Measurements from ENCODE around the gene ABCA3. TPM values are rescaled to one million over a fixed set of nuclear protein-coding genes. Genes with fewer than 3 reads are reported as not detected.

ABCA3 gene
- total RNA-seq, 1 donor from 2014 or later, result 39.0 TPM

DNA sequence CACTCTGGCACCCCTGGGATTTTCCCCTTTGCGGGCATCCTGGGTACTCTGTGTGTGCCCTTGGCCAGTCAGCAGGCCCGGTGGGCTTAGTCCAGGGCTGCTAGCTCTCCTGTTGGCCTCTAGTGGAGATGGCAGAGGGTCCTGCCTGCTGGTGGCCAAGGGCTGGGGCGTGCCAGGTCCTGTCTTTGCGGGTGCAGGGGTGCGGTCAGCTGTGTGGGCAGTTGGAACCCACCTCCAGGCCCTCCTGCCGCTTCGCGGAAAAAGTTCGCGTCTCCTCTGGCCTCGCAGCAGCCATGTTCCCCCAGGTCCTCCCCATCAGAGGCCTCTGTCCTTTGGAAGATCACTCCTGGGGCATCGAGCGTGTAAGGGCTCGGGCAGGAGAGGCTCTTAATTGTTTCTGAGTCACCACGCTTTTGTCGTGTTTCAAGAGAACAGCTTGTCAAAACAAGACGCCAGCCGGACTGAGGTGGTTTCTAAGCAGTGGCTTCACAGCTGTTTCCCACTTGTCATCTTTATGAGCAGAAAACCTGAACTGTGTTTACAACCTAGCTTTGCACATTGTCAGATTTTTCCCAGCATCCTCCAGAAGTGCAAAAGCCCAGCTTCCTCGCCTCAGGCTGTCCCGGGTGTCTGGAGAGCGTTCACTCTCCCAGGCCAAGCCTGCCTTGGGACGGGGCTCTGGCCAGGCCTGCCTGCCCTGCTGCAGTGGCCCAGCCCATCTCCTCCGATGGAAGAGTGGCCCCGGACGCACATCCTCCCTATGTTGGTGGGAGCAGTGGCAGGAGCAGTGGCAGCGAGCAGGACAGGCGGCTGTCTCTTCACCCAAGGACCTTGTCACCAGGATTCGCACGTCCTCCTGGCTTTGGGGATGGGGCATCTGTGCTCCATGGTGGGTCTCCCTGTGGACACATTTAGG lies 109.3 kb downstream of the ABCA3 start:
- intact Hi-C loops (cut with DNase I), result no loop called here
- ATAC-seq (no peak), DNase-seq (ENCODE audit: low spot score) (no peak)

DNA sequence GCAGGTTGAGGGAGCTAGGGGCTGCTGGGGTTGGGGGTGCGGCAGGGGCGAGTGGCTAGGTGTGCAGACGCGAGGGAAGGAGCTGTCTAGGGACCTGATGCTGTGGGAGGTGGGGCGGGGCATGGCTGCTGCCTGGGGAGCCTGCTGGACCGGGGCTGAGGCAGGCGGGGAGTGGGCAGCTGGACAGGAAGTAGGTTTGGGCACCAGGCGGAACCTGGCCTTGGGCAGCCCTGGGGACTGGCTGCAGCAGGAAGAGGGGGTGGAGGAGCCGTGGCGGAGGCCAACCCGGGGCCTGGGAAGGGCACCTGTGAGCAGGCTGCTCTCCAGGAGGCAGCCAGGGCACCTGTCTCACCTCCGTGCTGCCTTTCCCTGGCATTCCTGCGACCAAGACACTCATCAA lies 110.2 kb downstream of the ABCA3 start:
- intact Hi-C loops (cut with DNase I), result no loop called here
- ATAC-seq (no peak), DNase-seq (ENCODE audit: low spot score) (no peak)

DNA sequence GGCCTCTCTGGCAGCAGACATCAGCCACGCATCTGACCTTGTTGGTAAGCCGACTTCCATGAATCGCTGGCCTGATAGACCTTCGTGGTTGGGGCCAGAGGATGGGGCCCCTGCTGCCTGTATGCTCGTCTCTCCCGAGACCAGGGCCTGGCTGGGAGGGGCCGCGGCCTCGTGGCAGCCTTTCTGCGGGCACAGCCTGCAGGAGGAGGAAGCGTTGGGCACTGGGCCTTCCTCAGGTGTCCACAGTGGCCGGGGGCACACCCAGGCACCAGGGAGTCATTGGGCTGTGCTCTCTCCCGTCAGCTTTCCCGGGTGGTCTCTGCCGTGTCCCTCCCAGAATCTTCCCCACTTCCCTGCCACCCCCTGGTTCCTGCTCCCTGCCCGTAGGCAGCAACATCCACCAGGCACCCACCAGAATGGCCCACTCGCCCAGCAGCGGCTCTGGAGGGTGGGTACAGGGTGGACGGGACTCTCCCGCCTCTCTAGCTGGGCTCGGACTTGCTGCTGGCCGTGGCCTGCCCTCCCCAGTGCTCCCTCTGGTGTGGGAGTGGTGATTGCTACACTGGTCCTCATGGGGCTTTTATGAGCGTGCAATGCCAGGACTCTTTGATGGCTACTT lies 110.8 kb downstream of the ABCA3 start:
- no peak for ATAC-seq
- DNase-seq (ENCODE audit: low spot score), result no peak
- intact Hi-C loops (cut with DNase I), result no loop called here

DNA sequence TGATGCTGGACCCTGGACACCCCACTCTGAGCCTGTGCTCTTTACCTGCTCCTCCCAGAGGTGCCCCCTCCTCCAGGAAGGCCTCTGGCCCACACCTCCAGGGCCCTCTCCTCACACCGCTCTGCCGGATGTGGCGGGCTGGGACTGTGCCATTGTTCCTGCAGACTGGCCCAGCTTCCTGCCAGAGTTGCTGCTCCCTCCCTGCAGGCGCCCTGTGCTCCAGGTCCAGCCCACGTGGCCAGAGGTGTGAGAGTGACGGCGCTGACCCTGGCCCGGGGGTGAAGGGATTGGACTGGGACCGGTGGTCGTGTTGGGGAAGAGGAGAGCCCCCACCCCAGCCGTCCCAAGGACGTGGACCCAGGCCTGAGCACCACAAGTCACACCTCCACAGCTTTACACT lies 111.4 kb downstream of the ABCA3 start:
- ATAC-seq (no peak), DNase-seq (ENCODE audit: low spot score) (no peak)
- intact Hi-C loops (cut with DNase I), result no loop called here

DNA sequence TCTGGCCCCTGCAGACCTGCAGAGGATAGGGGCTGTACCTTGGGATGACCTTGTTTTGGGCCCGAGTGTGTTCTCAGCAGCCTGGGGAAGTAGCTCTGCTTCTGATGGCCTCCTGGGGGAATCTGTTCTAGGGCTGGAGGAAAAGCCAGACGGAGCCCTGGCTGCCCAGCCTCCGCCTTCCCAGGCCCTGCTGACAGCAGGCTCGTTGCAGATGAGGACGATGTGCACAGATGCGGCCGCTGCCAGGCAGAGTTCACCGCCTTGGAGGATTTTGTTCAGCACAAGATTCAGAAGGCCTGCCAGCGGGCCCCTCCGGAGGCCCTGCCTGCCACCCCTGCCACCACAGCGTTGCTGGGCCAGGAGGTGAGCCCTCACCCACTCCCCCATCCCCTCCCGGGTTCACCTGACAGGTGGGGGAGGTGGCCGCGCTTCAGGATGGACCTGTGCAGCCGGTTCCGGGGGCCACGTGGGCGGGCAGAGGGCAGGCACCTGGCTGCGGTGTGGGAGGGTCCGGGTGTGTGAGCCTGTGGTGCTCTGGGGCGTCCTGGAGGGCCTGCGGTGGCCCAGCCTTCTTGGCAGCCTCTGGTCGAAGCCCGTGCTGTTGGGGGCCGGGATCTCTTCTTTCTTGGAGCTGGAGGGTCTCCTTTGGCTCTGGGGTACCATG lies 112.2 kb downstream of the ABCA3 start:
- intact Hi-C loops (cut with DNase I), result no loop called here
- ATAC-seq (no peak), DNase-seq (ENCODE audit: low spot score) (no peak)

DNA sequence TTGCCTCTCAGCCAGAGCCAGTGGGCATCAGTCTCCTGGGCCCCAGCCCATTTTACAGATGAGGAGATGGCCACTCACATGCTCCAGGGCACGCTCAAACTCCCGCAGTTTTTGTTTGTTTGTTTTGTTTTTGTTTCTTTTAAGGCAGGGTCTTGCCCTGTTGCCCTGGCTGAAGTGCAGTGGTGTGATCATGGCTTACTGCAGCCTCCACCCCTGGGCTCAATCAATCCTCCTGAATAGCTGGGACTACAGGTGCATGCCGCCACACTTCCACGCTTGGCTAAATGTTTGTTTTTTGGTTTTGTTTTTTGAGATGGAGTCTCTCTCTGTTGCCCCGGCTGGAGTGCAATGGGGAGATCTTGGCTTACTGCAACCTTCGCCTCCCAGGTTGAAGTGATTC lies 113.6 kb downstream of the ABCA3 start:
- ATAC-seq, result no peak

DNA sequence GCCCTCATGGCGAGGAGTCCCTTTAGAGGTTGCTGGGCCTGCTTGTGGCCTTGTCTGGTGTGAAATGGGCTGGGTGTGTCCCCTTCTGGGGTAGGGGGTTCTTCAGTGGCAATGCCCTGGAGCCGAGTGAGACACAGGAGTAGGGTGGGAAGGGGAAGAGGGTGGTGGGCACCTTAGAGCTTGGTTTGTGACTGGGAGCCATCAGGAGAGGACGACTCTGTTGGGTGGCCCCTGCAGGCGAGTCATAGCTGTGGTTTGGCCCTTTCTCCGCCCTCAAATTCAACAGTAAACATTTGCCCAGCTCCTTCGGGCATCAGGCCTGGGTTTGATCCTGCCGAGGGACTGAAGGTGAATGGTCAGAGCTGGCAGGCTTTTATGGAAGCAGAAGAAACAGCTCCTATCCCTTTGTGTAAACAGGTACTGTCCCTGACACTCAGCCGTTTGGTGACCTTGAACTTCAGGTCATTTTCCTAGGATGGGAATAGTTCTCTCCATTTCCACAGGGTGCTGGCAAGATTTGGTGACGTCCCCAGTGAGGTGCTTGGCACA lies 114.2 kb downstream of the ABCA3 start:
- no peak for ATAC-seq
- intact Hi-C loops (cut with DNase I), result no loop called here
- no peak for DNase-seq (ENCODE audit: low spot score)

More for the DNA sequence above, 113.6 kb downstream of the ABCA3 start:
- DNase-seq (ENCODE audit: low spot score), result no peak
- intact Hi-C loops (cut with DNase I), result no loop called here

Small RNA genes lying within 50 kb of the gene (microRNA-seq; reads per million reads assigned to microRNA genes)
- gene MIR3677 (not detected), gene MIR4717 (not detected)

Other genes starting within 250 kb of the ABCA3 start
- 159 TPM for gene PKD1, start 204.8 kb downstream of the ABCA3 start, total RNA-seq
- gene RAB26, start 192.1 kb downstream of the ABCA3 start, total RNA-seq, result 0.40 TPM
- 44.8 TPM for gene TRAF7, start 184.9 kb downstream of the ABCA3 start, total RNA-seq
- gene CASKIN1, start 144.1 kb downstream of the ABCA3 start, total RNA-seq, result 1.6 TPM
- 21.8 TPM for gene MLST8, start 135.3 kb downstream of the ABCA3 start, total RNA-seq
- 9.9 TPM for gene BRICD5, start 129.9 kb downstream of the ABCA3 start, total RNA-seq
- gene PGP, start 125.9 kb downstream of the ABCA3 start, total RNA-seq, result 11.8 TPM
- 22.3 TPM for gene E4F1, start 117.1 kb downstream of the ABCA3 start, total RNA-seq
- 1.6 TPM for gene DNASE1L2, start 104.3 kb downstream of the ABCA3 start, total RNA-seq
- 37.6 TPM for gene ECI1, start 89.1 kb downstream of the ABCA3 start, total RNA-seq
- gene RNPS1, start 72.6 kb downstream of the ABCA3 start, total RNA-seq, result 103 TPM
- 1.8 TPM for gene CCNF, start 88.7 kb upstream of the ABCA3 start, total RNA-seq
- gene TEDC2, start 119.4 kb upstream of the ABCA3 start, total RNA-seq, result 0.58 TPM
- gene NTN3, start 130.6 kb upstream of the ABCA3 start, total RNA-seq, result 0.36 TPM
- gene TBC1D24, start 134.4 kb upstream of the ABCA3 start, total RNA-seq, result 15.4 TPM
- 134 TPM for gene ATP6V0C, start 173.2 kb upstream of the ABCA3 start, total RNA-seq
- 38.5 TPM for gene AMDHD2, start 179.6 kb upstream of the ABCA3 start, total RNA-seq
- not detected for gene CEMP1, start 190.7 kb upstream of the ABCA3 start, total RNA-seq
- 46.3 TPM for gene PDPK1, start 197.3 kb upstream of the ABCA3 start, total RNA-seq